SU-DHL-6 (cell line): ENCODE data around the gene RPP25L.

ENCODE experiments used
- H2AFZ ChIP-seq: fragments of 200-600 bp; sonication (generic); 2 replicates; pipeline ENCODE4 v1.6.1; 2014; ENCODE audit warnings: low read depth, mild to moderate bottlenecking, moderate library complexity, mixed read lengths, antibody characterized with exemption, low read length; ENCODE audit not compliant: severe bottlenecking
- H3F3A ChIP-seq: fragments of 200-600 bp; shearing (Covaris generic); 2 replicates; pipeline ENCODE4 v1.6.0; 2016; ENCODE audit warnings: antibody characterized with exemption, mild to moderate bottlenecking; ENCODE audit not compliant: insufficient read depth
- H3K27ac ChIP-seq: fragments of 200-600 bp; sonication (generic); 2 replicates; pipeline ENCODE4 v1.5.1; 2016; ENCODE audit warnings: low read depth, mild to moderate bottlenecking, low read length, moderate library complexity, mixed read lengths
- H3K27me3 ChIP-seq: fragments of 200-600 bp; sonication (generic), shearing (Covaris generic); 2 replicates; pipeline ENCODE4 v1.6.0; 2014; ENCODE audit warnings: mild to moderate bottlenecking, low read length
- H3K36me3 ChIP-seq: fragments of 200-600 bp; sonication (generic); 2 replicates; pipeline ENCODE4 v1.6.1; 2014; ENCODE audit warnings: mild to moderate bottlenecking, low read length, mixed read lengths
- H3K4me2 ChIP-seq: fragments of 300-600, 200-600 bp; shearing (Covaris generic), sonication (generic); 2 replicates; pipeline ENCODE4 v1.6.0; 2014; ENCODE audit warnings: low read length, low read depth, mild to moderate bottlenecking; ENCODE audit not compliant: poor library complexity, severe bottlenecking
- H3K4me3 ChIP-seq: fragments of 200-600 bp; sonication (generic); 2 replicates; pipeline ENCODE4 v1.5.1; 2014; ENCODE audit warnings: antibody characterized with exemption, low read length, mild to moderate bottlenecking, mixed read lengths; ENCODE audit not compliant: insufficient read depth, poor library complexity, severe bottlenecking
- H3K79me2 ChIP-seq: fragments of 200-600 bp; sonication (generic); 2 replicates; pipeline ENCODE4 v1.6.1; 2014; ENCODE audit warnings: mild to moderate bottlenecking, low read length, moderate library complexity; ENCODE audit not compliant: insufficient read depth
- H3K9ac ChIP-seq: fragments of 200-600 bp; sonication (generic); 2 replicates; pipeline ENCODE4 v1.7.0; 2014; ENCODE audit warnings: mild to moderate bottlenecking, low read length
- H3K9me2 ChIP-seq: fragments of 200-600 bp; sonication (generic); replicated peaks from 2 replicates; pipeline ENCODE4 v1.6.1; 2014; ENCODE audit warnings: low read length; ENCODE audit not compliant: insufficient read depth
- H3K9me3 ChIP-seq: fragments of 200-600 bp; sonication (generic); 2 replicates; pipeline ENCODE4 v1.6.1; 2014; ENCODE audit warnings: low read length, mixed read lengths; ENCODE audit not compliant: insufficient read depth
- H4K20me1 ChIP-seq: fragments of 200-600 bp; sonication (generic); 2 replicates; pipeline ENCODE4 v1.6.1; 2014; ENCODE audit warnings: low read depth, mild to moderate bottlenecking, antibody characterized with exemption, low read length, moderate library complexity, mixed read lengths
- EZH2phosphoT487 ChIP-seq: fragments of 200-600 bp; sonication (generic), shearing (Covaris generic); conservative IDR thresholded peaks from 2 replicates; pipeline ENCODE4 v1.6.1; 2018; ENCODE audit warnings: mild to moderate bottlenecking, antibody characterized with exemption, low read length, moderate library complexity, mixed read lengths
- TF ChIP-seq, protein P1 (sequence below): fragments of 200-600 bp; sonication (generic); IDR thresholded peaks from one replicate; pipeline ENCODE4 v1.5.1; 2017; ENCODE audit warnings: antibody characterized with exemption, mild to moderate bottlenecking, low read length, moderate library complexity; ENCODE audit not compliant: insufficient read depth, poor library complexity, severe bottlenecking

Gene RPP25L

DNA sequence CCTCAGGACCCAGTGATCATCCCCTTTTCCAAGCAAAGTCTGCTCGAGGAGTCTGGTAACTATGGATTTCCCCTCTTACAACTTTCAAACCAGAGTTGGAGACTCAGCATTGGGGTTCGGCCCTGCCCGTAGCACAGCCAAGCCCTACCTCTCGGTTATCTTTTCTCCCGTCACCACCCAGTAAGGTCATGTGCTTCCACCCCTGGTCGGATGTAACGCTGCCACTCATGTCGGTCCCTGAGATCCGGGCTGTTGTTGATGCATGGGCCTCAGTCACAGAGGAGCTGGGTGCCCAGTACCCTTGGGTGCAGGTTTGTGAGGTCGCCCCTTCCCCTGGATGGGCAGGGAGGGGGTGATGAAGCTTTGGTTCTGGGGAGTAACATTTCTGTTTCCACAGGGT lies 35.8 kb upstream of the RPP25L start:
- peak overlapping the region; percentile 72; the same call in 1 of the 2 replicates for H3K9ac ChIP-seq
- no peaks in the 10 kb centered on the region for H3K36me3 ChIP-seq
- no peak overlapping the region for H3K27ac ChIP-seq

DNA sequence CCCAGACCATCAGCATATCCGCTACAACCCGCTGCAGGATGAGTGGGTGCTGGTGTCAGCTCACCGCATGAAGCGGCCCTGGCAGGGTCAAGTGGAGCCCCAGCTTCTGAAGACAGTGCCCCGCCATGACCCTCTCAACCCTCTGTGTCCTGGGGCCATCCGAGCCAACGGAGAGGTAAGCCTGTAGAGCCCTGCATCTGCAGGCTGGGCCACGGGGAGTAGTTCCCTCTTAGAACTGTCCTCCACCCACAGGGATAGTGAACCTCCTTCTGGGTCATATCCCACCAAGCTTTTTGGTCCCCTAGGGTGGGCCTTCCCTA lies 35.1 kb upstream of the RPP25L start:
- Histone ChIP-seq H3K27ac (no peak overlapping the region), H3K4me2 (peak overlapping the region; percentile 58), H3K36me3 (no peaks in the 10 kb centered on the region), H3K9me3 (no peaks in the 10 kb centered on the region), H3F3A (no peaks in the 10 kb centered on the region), H2AFZ (peak overlapping the region; percentile 83), H4K20me1 (no peaks in the 10 kb centered on the region), H3K9me2 (no peaks in the 10 kb centered on the region), H3K4me3 (peak overlapping the region; percentile 69), H3K9ac (peak overlapping the region; percentile 72), H3K27me3 (no peaks in the 10 kb centered on the region), H3K79me2 (no peaks in the 10 kb centered on the region)
- TF ChIP-seq EZH2phosphoT487, result no peak
- TF ChIP-seq, protein P1, sequence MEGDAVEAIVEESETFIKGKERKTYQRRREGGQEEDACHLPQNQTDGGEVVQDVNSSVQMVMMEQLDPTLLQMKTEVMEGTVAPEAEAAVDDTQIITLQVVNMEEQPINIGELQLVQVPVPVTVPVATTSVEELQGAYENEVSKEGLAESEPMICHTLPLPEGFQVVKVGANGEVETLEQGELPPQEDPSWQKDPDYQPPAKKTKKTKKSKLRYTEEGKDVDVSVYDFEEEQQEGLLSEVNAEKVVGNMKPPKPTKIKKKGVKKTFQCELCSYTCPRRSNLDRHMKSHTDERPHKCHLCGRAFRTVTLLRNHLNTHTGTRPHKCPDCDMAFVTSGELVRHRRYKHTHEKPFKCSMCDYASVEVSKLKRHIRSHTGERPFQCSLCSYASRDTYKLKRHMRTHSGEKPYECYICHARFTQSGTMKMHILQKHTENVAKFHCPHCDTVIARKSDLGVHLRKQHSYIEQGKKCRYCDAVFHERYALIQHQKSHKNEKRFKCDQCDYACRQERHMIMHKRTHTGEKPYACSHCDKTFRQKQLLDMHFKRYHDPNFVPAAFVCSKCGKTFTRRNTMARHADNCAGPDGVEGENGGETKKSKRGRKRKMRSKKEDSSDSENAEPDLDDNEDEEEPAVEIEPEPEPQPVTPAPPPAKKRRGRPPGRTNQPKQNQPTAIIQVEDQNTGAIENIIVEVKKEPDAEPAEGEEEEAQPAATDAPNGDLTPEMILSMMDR, result no peak

More for the DNA sequence above, 35.8 kb upstream of the RPP25L start:
- no peaks in the 10 kb centered on the region for H3K9me3 ChIP-seq
- TF ChIP-seq EZH2phosphoT487, result no peak
- TF ChIP-seq, protein P1, result no peak
- no peaks in the 10 kb centered on the region for H3F3A ChIP-seq
- H3K9me2 ChIP-seq, result no peaks in the 10 kb centered on the region
- no peaks in the 10 kb centered on the region for H4K20me1 ChIP-seq
- no peaks in the 10 kb centered on the region for H3K79me2 ChIP-seq
- peak overlapping the region; percentile 58 for H3K4me2 ChIP-seq
- no peaks in the 10 kb centered on the region for H3K27me3 ChIP-seq
- peak overlapping the region; percentile 69 for H3K4me3 ChIP-seq
- H2AFZ ChIP-seq, result no peak overlapping the region

DNA sequence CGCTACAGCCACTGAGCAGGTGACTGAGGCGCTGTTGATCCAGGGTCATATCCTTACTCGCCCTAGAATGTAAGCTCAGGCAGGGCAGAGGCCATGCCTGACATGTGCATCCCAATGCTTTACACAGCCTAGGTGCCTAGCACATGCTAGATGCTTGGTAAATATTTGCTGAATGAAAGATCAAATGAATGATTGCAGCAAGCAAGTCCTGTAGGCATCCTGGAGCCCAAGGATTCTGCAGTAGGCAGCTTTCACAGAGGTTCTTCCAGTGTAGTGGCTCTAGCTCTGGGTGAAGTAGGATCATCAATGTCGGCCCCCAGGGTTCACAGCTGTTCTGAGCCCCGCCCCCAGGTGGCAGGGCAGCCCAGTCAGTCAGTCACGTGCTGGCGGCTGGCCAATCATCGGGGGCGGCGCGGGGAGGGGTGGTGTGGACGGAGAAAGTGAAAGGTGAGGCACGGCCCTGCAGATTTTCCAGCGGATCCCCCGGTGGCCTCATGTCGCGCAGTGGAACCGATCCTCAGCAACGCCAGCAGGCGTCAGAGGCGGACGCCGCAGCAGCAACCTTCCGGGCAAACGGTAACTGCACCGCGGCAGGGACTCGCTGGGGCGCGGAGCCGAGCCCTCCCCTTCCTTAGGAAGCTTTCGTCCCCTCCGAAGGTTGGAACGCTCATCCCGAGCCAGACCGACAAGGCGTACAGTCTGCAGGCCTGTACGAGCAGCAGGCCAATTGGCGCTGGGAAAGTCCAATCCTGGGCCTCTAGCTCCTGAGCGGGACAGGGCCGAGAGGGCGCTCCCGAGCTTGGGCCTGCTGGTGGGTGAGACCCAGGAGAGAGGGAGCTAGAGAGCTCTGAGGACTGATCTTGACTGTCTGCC lies 34.5 kb upstream of the RPP25L start, which contains the start of gene GALT:
TSS of gene GALT (plus strand) at position 465 of the 873 bp plus-strand sequence. CDS start at position 495, 30 bp downstream.
- Histone ChIP-seq H3K36me3 (no peaks in the 10 kb centered on the region), H2AFZ (peak within 1 kb of the TSS; percentile 83), H3K4me3 (peak within 1 kb of the TSS; percentile 69), H3F3A (no peaks in the 10 kb centered on the region), H3K27me3 (no peaks in the 10 kb centered on the region), H3K9me3 (no peaks in the 10 kb centered on the region), H3K9me2 (no peaks in the 10 kb centered on the region), H4K20me1 (no peaks in the 10 kb centered on the region), H3K27ac (peak within 1 kb of the TSS; percentile 23; the same call in 1 of the 2 replicates), H3K9ac (peak within 1 kb of the TSS; percentile 72), H3K4me2 (peak within 1 kb of the TSS; percentile 58), H3K79me2 (no peaks in the 10 kb centered on the region)
- no peak for TF ChIP-seq EZH2phosphoT487
- TF ChIP-seq, protein P1, result peak; percentile 70
